Esophagus squamous epithelium (tissue), 4 donors: ENCODE data around the gene BEND6.

Experiments
- CTCF ChIP-seq, 6 experiments: fragments of 450-650 bp in 4 of 6; fragments of 200-600 bp in 2 of 6; sonication (generic) in 2 of 6; IDR thresholded peaks; one replicate each; pipeline ENCODE4 v1.5.1; 2016 to 2019; ENCODE audit warnings: antibody characterized with exemption in 6 of 6, mild to moderate bottlenecking in 4 of 6, moderate library complexity in 4 of 6
- POLR2A ChIP-seq, 4 donors: fragments of 450-650 bp; IDR thresholded peaks; one replicate each; pipeline ENCODE4 v1.6.1; 2017; ENCODE audit warnings: antibody characterized with exemption in 4 of 4, mild to moderate bottlenecking in 4 of 4, moderate library complexity in 3 of 4

- no peak for TF ChIP-seq CTCF (IDR thresholded peaks at IDR 0.05)
- no peak for TF ChIP-seq POLR2A (IDR thresholded peaks at IDR 0.05)
Observed at GRCh38 chr6:57064809-57065208, 109.9 kb downstream of the BEND6 start.
